ENCODE data around the gene C6orf47. TPM values are rescaled to one million over a fixed set of nuclear protein-coding genes. Genes with fewer than 3 reads are reported as not detected.
A peak's percentile ranks its signal among the peaks of the same experiment; 100 is the strongest.

The C6orf47 gene
- total and polyA plus RNA-seq, 7 experiments from 2014 or later = 14.0 to 33.7 (median 23.2) TPM

- intact Hi-C loops (cut with micrococcal nuclease) = no loop called here
- POLR2A ChIA-PET = interaction anchor here (0.8 to 1.4 kb wide), 2 partner anchors 27 to 35 kb away, joined by 3 read pairs; partner anchors contain the start of gene ABHD16A
Observed at GRCh38 chr6:31676322-31676903, 15.8 kb upstream of the C6orf47 start.

GRCh38 chr6:31669676-31670075 lies 9.1 kb upstream of the C6orf47 start, which contains the start of gene LY6G5B:
Gene LY6G5B (plus strand): TSS chr6:31669976. CDS start chr6:31670951, 975 bp downstream.
- peaks cover 7 to 42% (median 17%) of the 10 kb centered on the region in 5 donors for H3K36me3 Mint-ChIP-seq
- CTCF ChIA-PET = no interaction called here
- POLR2A ChIA-PET = interaction anchor here (0.6 to 2.5 kb wide), 3 partner anchors 17 to 1459 kb away, joined by 3 to 10 read pairs (median 3); partner anchors contain the start of gene BAG6

More at GRCh38 chr6:31676322-31676903, 15.8 kb upstream of the C6orf47 start:
- H3K4me1 Mint-ChIP-seq = peaks cover 10 to 29% (median 14%) of the 10 kb centered on the region in 7 donors
- H3K27ac ChIP-seq (ENCODE audit: low read depth, low read length) = no peak overlapping the region
- H3K27me3 ChIP-seq (ENCODE audit: control insufficient read depth in 2 of 2, insufficient read depth in 2 of 2, low read length in 2 of 2) = no peaks in the 10 kb centered on the region
- H3K27me3 Mint-ChIP-seq = no peaks in the 10 kb centered on the region
- H3K4me1 ChIP-seq (ENCODE audit: control insufficient read depth in 2 of 2, insufficient read depth in 2 of 2, low read length in 2 of 2) = peaks cover 11 to 12% of the 10 kb centered on the region in 2 donors
- peaks cover 0 to 1% (median 0%) of the 10 kb centered on the region in 11 donors for H3K9me3 Mint-ChIP-seq
- H3K9me3 ChIP-seq (ENCODE audit: control insufficient read depth in 2 of 3, low read length in 3 of 3) = no peaks in the 10 kb centered on the region
- H3K36me3 Mint-ChIP-seq = peaks cover 0 to 13% (median 6%) of the 10 kb centered on the region in 5 donors
- no peak overlapping the region for H3K4me3 Mint-ChIP-seq
- DNase-seq (no peak), ATAC-seq (no peak)
- peak overlapping the region in 6 of 9 donors; percentile 28 to 86 (median 58) for H3K27ac Mint-ChIP-seq
- no peak overlapping the region for H3K4me3 ChIP-seq (ENCODE audit: low read length)
- CTCF ChIA-PET = no interaction called here
- peaks cover 0 to 23% (median 0%) of the 10 kb centered on the region in 3 experiments for H3K36me3 ChIP-seq (ENCODE audit: control insufficient read depth in 2 of 3, insufficient read depth in 3 of 3, low read length in 3 of 3)

GRCh38 chr6:31666337-31666965 lies 5.9 kb upstream of the C6orf47 start:
- peaks cover 0 to 2% (median 0%) of the 10 kb centered on the region in 11 donors for H3K9me3 Mint-ChIP-seq
- POLR2A ChIA-PET = interaction anchor here (0.6 to 7.1 kb wide), 8 partner anchors 14 to 405 kb away, joined by 3 to 193 read pairs (median 4); partner anchors contain the start of genes APOM, BAG6, LY6G5C and PRRC2A
- H3K27me3 Mint-ChIP-seq = peaks cover 0 to 2% (median 0%) of the 10 kb centered on the region in 5 donors
- DNase-seq (no peak), ATAC-seq (no peak)
- H3K4me3 ChIP-seq (ENCODE audit: low read length) = peak overlapping the region; percentile 91
- H3K27ac ChIP-seq (ENCODE audit: low read depth, low read length) = peak overlapping the region; percentile 97
- intact Hi-C loops (cut with micrococcal nuclease) = loop anchor here (5.0 to 10.0 kb wide), 5 partner anchors 131 to 1748 kb away; partner anchors contain the start of genes CUTA (in 1 of the 2), HSD17B8 (in 1 of the 2), NELFE (in 1 of the 2) and PHF1 (in 1 of the 2)
- peaks cover 7 to 54% (median 16%) of the 10 kb centered on the region in 5 donors for H3K36me3 Mint-ChIP-seq
- peaks cover 29 to 39% of the 10 kb centered on the region in 2 donors for H3K4me1 ChIP-seq (ENCODE audit: control insufficient read depth in 2 of 2, insufficient read depth in 2 of 2, low read length in 2 of 2)
- H3K9me3 ChIP-seq (ENCODE audit: control insufficient read depth in 2 of 3, low read length in 3 of 3) = no peaks in the 10 kb centered on the region
- H3K27me3 ChIP-seq (ENCODE audit: control insufficient read depth in 2 of 2, insufficient read depth in 2 of 2, low read length in 2 of 2) = no peaks in the 10 kb centered on the region
- H3K4me3 Mint-ChIP-seq = peak overlapping the region; percentile 93 to 99 (median 96)
- peak overlapping the region; percentile 94 to 99 (median 98) for H3K27ac Mint-ChIP-seq
- CTCF ChIA-PET = no interaction called here
- H3K36me3 ChIP-seq (ENCODE audit: control insufficient read depth in 2 of 3, insufficient read depth in 3 of 3, low read length in 3 of 3) = peaks cover 13 to 52% (median 24%) of the 10 kb centered on the region in 3 experiments
- H3K4me1 Mint-ChIP-seq = peaks cover 25 to 68% (median 57%) of the 10 kb centered on the region in 7 donors

More at GRCh38 chr6:31669676-31670075, 9.1 kb upstream of the C6orf47 start, which contains the start of gene LY6G5B:
- Mint-ChIP-seq H3K4me3 (peak within 1 kb of the TSS in 1 of 10 donors; percentile 20), H3K27ac (peak within 1 kb of the TSS in 5 of 9 donors; percentile 32 to 64 (median 48)), H3K4me1 (peaks cover 8 to 38% (median 30%) of the 10 kb centered on the region in 7 donors), H3K9me3 (peaks cover 0 to 3% (median 0%) of the 10 kb centered on the region in 11 donors), H3K27me3 (peaks cover 0 to 2% (median 0%) of the 10 kb centered on the region in 5 donors)
- no peaks in the 10 kb centered on the region for H3K27me3 ChIP-seq (ENCODE audit: control insufficient read depth in 2 of 2, insufficient read depth in 2 of 2, low read length in 2 of 2)
- no peak for ATAC-seq
- no peak within 1 kb of the TSS for H3K4me3 ChIP-seq (ENCODE audit: low read length)
- peaks cover 14 to 19% of the 10 kb centered on the region in 2 donors for H3K4me1 ChIP-seq (ENCODE audit: control insufficient read depth in 2 of 2, insufficient read depth in 2 of 2, low read length in 2 of 2)
- H3K36me3 ChIP-seq (ENCODE audit: control insufficient read depth in 2 of 3, insufficient read depth in 3 of 3, low read length in 3 of 3) = peaks cover 13 to 68% (median 24%) of the 10 kb centered on the region in 3 experiments
- H3K27ac ChIP-seq (ENCODE audit: low read depth, low read length) = no peak within 1 kb of the TSS
- intact Hi-C loops (cut with micrococcal nuclease) = loop anchor here (5.0 to 10.0 kb wide), 5 partner anchors 128 to 1745 kb away; partner anchors contain the start of genes CUTA (in 1 of the 2), HSD17B8 (in 1 of the 2), NELFE (in 1 of the 2) and PHF1 (in 1 of the 2)
- no peak for DNase-seq
- H3K9me3 ChIP-seq (ENCODE audit: control insufficient read depth in 2 of 3, low read length in 3 of 3) = no peaks in the 10 kb centered on the region

DNA sequence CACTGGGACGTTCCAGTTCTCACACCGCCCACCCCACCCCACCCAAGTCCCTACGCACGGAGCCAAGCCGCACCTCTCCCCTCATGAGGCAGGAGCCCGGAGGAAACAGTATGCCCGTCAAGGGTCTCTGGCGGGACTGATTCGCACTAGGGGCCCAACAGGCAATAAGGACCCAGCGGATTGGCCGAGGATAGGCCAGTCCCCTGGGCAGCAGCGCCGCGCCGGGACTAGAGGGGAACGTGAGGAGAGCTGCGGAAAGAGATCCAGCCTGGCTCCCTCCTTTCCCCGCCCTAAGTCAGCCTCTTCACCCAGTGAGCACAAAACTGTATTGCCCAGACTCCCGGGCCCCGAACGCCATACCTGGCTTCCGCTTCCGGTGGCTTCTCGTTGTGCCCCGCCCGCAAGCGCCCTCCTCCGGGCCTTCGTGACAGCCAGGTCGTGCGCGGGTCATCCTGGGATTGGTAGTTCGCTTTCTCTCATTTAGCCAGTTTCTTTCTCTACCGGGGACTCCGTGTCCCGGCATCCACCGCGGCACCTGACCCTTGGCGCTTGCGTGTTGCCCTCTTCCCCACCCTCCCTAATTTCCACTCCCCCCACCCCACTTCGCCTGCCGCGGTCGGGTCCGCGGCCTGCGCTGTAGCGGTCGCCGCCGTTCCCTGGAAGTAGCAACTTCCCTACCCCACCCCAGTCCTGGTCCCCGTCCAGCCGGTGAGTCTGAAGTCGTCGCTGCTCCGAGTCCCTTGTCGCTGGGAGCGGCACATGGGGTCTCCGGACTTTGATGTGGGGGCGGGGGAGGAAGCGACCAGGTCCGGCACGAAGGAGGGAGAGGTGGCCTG lies 5.1 kb upstream of the C6orf47 start, which contains the start of gene CSNK2B:
TSS of gene CSNK2B (plus strand) at position 580 of the 836 bp plus-strand sequence. CDS start 752 bp downstream, outside the sequence.
- intact Hi-C loops (cut with micrococcal nuclease) = loop anchor here (1.0 to 10.0 kb wide), 24 partner anchors 13 to 1749 kb away; partner anchors contain the start of genes ABHD16A (in 2 of the 2), BAG6 (in 2 of the 2), HSPA1B (in 2 of the 2) and NFKBIL1 (in 2 of the 2)
- POLR2A ChIA-PET = interaction anchor here (0.5 to 7.1 kb wide), 18 partner anchors 13 to 836 kb away, joined by 3 to 193 read pairs (median 5); partner anchors contain the start of genes ABHD16A, APOM, BAG6 and DDX39B
- H3K4me3 ChIP-seq (ENCODE audit: low read length) = peak within 1 kb of the TSS; percentile 91
- H3K9me3 Mint-ChIP-seq = peaks cover 0 to 2% (median 0%) of the 10 kb centered on the region in 11 donors
- no peaks in the 10 kb centered on the region for H3K9me3 ChIP-seq (ENCODE audit: control insufficient read depth in 2 of 3, low read length in 3 of 3)
- H3K36me3 ChIP-seq (ENCODE audit: control insufficient read depth in 2 of 3, insufficient read depth in 3 of 3, low read length in 3 of 3) = peaks cover 13 to 45% (median 23%) of the 10 kb centered on the region in 3 experiments
- H3K27ac Mint-ChIP-seq = peak within 1 kb of the TSS; percentile 94 to 99 (median 98)
- peaks cover 25 to 75% (median 64%) of the 10 kb centered on the region in 7 donors for H3K4me1 Mint-ChIP-seq
- peaks cover 33 to 43% of the 10 kb centered on the region in 2 donors for H3K4me1 ChIP-seq (ENCODE audit: control insufficient read depth in 2 of 2, insufficient read depth in 2 of 2, low read length in 2 of 2)
- H3K36me3 Mint-ChIP-seq = peaks cover 7 to 48% (median 16%) of the 10 kb centered on the region in 5 donors
- peak within 1 kb of the TSS; percentile 93 to 99 (median 96) for H3K4me3 Mint-ChIP-seq
- peaks cover 0 to 2% (median 0%) of the 10 kb centered on the region in 5 donors for H3K27me3 Mint-ChIP-seq
- DNase-seq (peak; percentile 87 to 99 (median 98)), ATAC-seq (peak; percentile 94)
- CTCF ChIA-PET = interaction anchor here (0.7 to 2.7 kb wide), 2 partner anchors 11 to 1722 kb away, joined by 3 to 19 read pairs; partner anchors contain the start of gene APOM
- H3K27ac ChIP-seq (ENCODE audit: low read depth, low read length) = peak within 1 kb of the TSS; percentile 97
- no peaks in the 10 kb centered on the region for H3K27me3 ChIP-seq (ENCODE audit: control insufficient read depth in 2 of 2, insufficient read depth in 2 of 2, low read length in 2 of 2)

- H3K36me3 ChIP-seq (ENCODE audit: control insufficient read depth in 2 of 3, insufficient read depth in 3 of 3, low read length in 3 of 3) = peaks cover 13 to 40% (median 15%) of the 10 kb centered on the region in 3 experiments
- peak; percentile 51 for ATAC-seq
- intact Hi-C loops (cut with micrococcal nuclease) = loop anchor here (1.0 to 10.0 kb wide), 24 partner anchors 13 to 1750 kb away; partner anchors contain the start of genes ABHD16A (in 2 of the 2), BAG6 (in 2 of the 2), HSPA1B (in 2 of the 2) and NFKBIL1 (in 2 of the 2)
- Mint-ChIP-seq H3K4me3 (peak within 1 kb of the TSS; percentile 93 to 99 (median 96)), H3K9me3 (peaks cover 0 to 2% (median 0%) of the 10 kb centered on the region in 11 donors), H3K4me1 (peaks cover 29 to 79% (median 70%) of the 10 kb centered on the region in 7 donors), H3K27ac (peak within 1 kb of the TSS; percentile 94 to 99 (median 98)), H3K27me3 (peaks cover 0 to 2% (median 0%) of the 10 kb centered on the region in 5 donors), H3K36me3 (peaks cover 7 to 43% (median 11%) of the 10 kb centered on the region in 5 donors)
- no peaks in the 10 kb centered on the region for H3K9me3 ChIP-seq (ENCODE audit: control insufficient read depth in 2 of 3, low read length in 3 of 3)
- H3K27ac ChIP-seq (ENCODE audit: low read depth, low read length) = peak within 1 kb of the TSS; percentile 97
- ChIA-PET POLR2A (interaction anchor here (0.6 to 7.1 kb wide), 26 partner anchors 9 to 1540 kb away, joined by 3 to 193 read pairs (median 4); partner anchors contain the start of genes ABHD16A, APOM, BAG6 and DDX39B), CTCF (interaction anchor here (0.7 to 2.7 kb wide), 4 partner anchors 10 to 1723 kb away, joined by 3 to 19 read pairs (median 4); partner anchors contain the start of gene APOM)
- peak; percentile 74 to 92 (median 88) for DNase-seq
- no peaks in the 10 kb centered on the region for H3K27me3 ChIP-seq (ENCODE audit: control insufficient read depth in 2 of 2, insufficient read depth in 2 of 2, low read length in 2 of 2)
- H3K4me1 ChIP-seq (ENCODE audit: control insufficient read depth in 2 of 2, insufficient read depth in 2 of 2, low read length in 2 of 2) = peaks cover 33 to 44% of the 10 kb centered on the region in 2 donors
- H3K4me3 ChIP-seq (ENCODE audit: low read length) = peak within 1 kb of the TSS; percentile 91
Observed at GRCh38 chr6:31664790-31665500, 4.4 kb upstream of the C6orf47 start, which contains the start of gene GPANK1. Gene GPANK1 (minus strand): TSS chr6:31664997. CDS start chr6:31664478, 519 bp downstream.

Data from naive thymus-derived CD4-positive, alpha-beta T cell (primary cell).